Activated naive CD4-positive, alpha-beta T cell treated with anti-CD3 and anti-CD28 coated beads, Interleukin-2, amount 50 U/mL, for 24 hours (primary cell): ENCODE results near the gene SUSD5.

ENCODE experiments used
- H3K27ac Mint-ChIP-seq: one replicate; pipeline ENCODE4 v1.8.0; 2021; ENCODE audit warnings: mild to moderate bottlenecking, mixed read lengths
- H3K27me3 Mint-ChIP-seq: one replicate; pipeline ENCODE4 v1.8.0; 2021; ENCODE audit warnings: mixed read lengths
- H3K36me3 Mint-ChIP-seq: one replicate; pipeline ENCODE4 v1.8.0; 2021; ENCODE audit warnings: mixed read lengths
- H3K4me1 Mint-ChIP-seq: one replicate; pipeline ENCODE4 v1.8.0; 2021; ENCODE audit warnings: mixed read lengths
- H3K4me3 Mint-ChIP-seq: one replicate; pipeline ENCODE4 v1.8.0; 2021; ENCODE audit warnings: mild to moderate bottlenecking, mixed read lengths
- H3K9me3 Mint-ChIP-seq: one replicate; pipeline ENCODE4 v1.8.0; 2021; ENCODE audit warnings: mixed read lengths

Gene SUSD5

DNA sequence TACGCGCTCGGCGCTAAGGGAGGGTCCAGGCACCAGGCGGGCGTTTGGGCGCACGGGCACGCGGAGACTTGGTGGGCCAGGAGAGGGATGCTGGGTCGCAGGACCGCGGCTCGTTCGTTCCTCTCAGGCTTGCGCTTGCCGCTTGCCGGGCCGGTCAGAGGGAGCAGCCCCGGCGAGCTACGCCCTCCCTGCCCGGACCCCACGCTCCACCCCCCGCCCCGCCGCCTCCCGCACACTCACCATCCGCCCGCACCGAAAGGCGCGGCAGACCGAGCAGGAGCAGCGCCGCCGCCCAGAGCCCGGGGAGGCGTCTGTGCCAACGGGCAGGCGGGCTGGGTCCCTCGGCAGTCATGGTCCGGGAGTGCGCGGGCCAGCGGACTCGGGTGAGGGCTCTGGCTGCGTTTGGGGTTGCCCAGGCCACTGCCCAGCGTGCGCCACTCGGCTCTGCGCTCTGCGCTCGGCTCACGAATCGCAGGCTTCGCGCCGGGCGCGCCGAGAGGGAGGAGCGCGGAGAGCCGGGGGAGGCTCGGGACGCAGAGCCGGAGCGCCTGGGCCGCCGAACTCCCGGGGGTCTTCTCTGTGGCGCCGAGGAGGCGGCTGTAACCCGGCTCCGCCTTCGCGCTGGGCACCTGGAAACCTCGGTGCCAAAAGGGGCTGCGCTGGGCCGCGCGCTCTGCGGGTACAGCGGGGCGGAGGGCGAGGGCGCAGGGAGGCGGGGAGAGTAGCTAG lies at the start of gene SUSD5:
Gene SUSD5 (minus strand): TSS at position 365 of the 729 bp plus-strand sequence. CDS start 13 bp downstream, at position 352.
- Mint-ChIP-seq H3K9me3 (no peaks in the 10 kb centered on the region), H3K27me3 (peaks cover 31% of the 10 kb centered on the region), H3K36me3 (no peaks in the 10 kb centered on the region), H3K27ac (no peak within 1 kb of the TSS), H3K4me3 (no peak within 1 kb of the TSS), H3K4me1 (peaks cover 9% of the 10 kb centered on the region)

DNA sequence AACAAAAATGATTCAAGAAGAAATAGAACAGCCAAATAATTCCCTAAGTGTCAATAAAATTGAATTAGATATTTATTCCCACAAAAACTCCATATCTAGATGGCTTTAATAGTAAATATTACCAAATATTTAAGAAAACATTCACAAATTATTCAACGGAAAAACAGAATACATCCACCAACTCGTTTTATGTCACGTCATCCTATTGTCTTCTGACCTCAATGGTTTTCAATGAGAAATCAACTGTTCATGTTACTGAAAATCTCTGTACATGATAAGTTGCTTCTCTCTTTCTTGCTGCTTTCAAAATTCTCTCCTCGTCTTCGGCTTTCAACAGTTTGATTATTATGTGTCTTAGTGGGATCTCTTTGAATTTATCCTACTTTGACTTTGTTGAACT lies 41.5 kb upstream of the SUSD5 start:
- Mint-ChIP-seq H3K9me3 (peaks cover 9% of the 10 kb centered on the region), H3K27ac (no peak overlapping the region)

DNA sequence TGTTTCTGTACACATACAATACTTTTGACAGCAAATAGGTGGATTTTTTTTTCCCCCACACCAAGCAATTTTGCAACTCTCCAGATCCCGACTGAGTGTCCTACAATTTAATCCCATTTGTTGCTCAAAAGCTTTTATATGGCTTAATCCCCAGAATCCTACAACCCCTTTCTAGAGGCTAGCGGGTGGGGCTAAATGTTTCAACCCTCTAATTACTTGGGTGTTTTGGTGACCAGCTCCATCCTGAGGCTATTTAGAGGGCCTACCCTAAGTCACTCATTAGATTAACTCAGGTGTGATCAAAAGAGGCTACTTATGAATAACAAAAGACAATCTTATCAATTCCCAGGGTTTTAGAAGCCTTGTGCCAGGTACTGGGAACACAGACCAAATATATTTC lies 37.6 kb upstream of the SUSD5 start:
- Mint-ChIP-seq H3K27ac (no peak overlapping the region), H3K4me3 (no peak overlapping the region), H3K27me3 (peaks cover 2% of the 10 kb centered on the region), H3K9me3 (no peaks in the 10 kb centered on the region), H3K36me3 (no peaks in the 10 kb centered on the region), H3K4me1 (no peaks in the 10 kb centered on the region)

More for the DNA sequence above, 41.5 kb upstream of the SUSD5 start:
- Mint-ChIP-seq H3K27me3 (peaks cover 3% of the 10 kb centered on the region), H3K4me1 (no peaks in the 10 kb centered on the region), H3K4me3 (no peak overlapping the region), H3K36me3 (no peaks in the 10 kb centered on the region)

DNA sequence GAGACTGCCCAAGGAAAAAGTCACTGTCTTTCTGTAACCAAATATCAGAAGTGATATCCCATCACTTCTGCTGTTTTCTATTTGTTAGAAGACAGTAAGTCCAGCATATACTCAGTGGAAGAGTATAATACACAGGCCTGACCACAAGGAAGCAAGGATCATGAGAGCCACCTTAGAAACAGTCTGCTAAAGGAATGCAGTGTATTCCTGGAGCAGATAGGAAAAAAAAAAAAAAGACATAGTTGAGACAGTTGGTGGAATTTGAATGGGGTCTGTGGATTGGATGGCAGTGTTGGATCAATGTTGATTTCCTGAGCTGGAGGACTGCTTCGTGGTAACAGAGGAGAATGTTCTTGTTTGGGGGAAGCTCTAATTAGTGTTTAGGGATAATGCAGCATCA lies 32.1 kb upstream of the SUSD5 start:
- H3K27ac Mint-ChIP-seq = no peak overlapping the region
- H3K27me3 Mint-ChIP-seq = peaks cover 12% of the 10 kb centered on the region

DNA sequence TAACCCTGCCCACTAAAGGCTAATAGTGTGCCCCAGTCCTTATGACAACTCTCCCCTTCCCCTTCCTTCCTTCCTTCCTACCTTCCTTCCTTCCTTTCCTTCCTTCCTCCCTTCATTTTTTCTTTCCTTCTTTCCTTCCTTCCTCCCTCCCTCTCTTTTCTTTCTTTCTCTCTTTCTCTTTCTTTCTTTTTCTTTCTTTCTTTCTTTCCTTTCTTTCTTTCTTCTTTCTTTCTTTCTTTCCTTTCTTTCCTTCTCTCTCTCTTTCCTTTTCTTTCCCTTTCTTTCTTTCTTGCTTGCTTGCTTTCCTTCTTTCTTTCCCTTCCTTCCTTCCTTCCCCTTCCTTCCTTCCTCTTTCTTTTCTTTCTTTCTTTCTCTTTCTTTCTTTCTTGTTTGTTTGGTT lies 28.2 kb upstream of the SUSD5 start:
- no peak overlapping the region for H3K4me3 Mint-ChIP-seq
- peak overlapping the region; percentile 42 for H3K27ac Mint-ChIP-seq
- no peaks in the 10 kb centered on the region for H3K4me1 Mint-ChIP-seq
- no peaks in the 10 kb centered on the region for H3K9me3 Mint-ChIP-seq
- no peaks in the 10 kb centered on the region for H3K36me3 Mint-ChIP-seq
- H3K27me3 Mint-ChIP-seq = peaks cover 17% of the 10 kb centered on the region

More for the DNA sequence above, 32.1 kb upstream of the SUSD5 start:
- no peaks in the 10 kb centered on the region for H3K36me3 Mint-ChIP-seq
- H3K9me3 Mint-ChIP-seq = no peaks in the 10 kb centered on the region
- H3K4me1 Mint-ChIP-seq = no peaks in the 10 kb centered on the region
- H3K4me3 Mint-ChIP-seq = no peak overlapping the region

DNA sequence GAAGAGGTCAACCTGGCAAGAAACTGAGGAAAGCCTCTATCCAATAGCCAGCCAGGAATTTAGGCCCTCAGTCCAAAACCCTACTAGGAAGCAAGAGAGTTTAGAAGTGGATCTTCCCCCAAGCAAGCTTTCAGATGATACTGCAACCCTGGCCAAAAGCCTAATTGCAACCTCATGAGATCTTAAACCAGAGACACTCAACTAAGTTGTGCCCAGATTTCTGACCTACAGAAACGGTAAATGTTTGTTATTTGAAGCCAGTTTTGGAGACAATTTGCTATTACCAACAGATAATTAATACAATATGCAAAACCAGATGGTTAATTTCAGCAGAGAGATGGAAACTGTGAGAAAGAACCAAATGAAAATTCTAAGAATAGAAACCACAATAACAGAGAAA lies 21.7 kb upstream of the SUSD5 start:
- H3K9me3 Mint-ChIP-seq = peaks cover 17% of the 10 kb centered on the region
- no peaks in the 10 kb centered on the region for H3K4me1 Mint-ChIP-seq
- H3K27ac Mint-ChIP-seq = no peak overlapping the region
- no peaks in the 10 kb centered on the region for H3K36me3 Mint-ChIP-seq
- H3K4me3 Mint-ChIP-seq = no peak overlapping the region
- H3K27me3 Mint-ChIP-seq = peaks cover 21% of the 10 kb centered on the region

DNA sequence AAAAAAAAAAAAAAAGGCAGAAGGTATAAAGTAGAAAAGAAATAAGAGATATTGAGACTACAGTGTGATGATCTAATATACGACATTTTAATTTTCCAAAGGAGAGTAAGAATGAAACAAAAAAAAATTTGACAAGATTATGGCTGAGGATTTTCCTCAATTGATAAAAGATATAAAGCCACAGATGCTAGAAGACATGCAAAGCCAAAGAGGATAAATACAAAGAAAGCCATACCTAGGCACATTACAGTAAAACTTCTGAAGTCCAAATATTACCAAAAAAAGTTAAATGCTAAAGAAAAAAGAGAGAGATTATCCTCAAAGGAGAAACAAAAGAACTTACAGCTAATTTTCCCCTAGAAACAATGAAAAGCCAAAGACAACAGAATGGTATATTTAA lies 20.3 kb upstream of the SUSD5 start:
- no peak overlapping the region for H3K4me3 Mint-ChIP-seq
- H3K27me3 Mint-ChIP-seq = peaks cover 20% of the 10 kb centered on the region
- H3K9me3 Mint-ChIP-seq = peaks cover 17% of the 10 kb centered on the region
- no peak overlapping the region for H3K27ac Mint-ChIP-seq
- no peaks in the 10 kb centered on the region for H3K4me1 Mint-ChIP-seq
- no peaks in the 10 kb centered on the region for H3K36me3 Mint-ChIP-seq

DNA sequence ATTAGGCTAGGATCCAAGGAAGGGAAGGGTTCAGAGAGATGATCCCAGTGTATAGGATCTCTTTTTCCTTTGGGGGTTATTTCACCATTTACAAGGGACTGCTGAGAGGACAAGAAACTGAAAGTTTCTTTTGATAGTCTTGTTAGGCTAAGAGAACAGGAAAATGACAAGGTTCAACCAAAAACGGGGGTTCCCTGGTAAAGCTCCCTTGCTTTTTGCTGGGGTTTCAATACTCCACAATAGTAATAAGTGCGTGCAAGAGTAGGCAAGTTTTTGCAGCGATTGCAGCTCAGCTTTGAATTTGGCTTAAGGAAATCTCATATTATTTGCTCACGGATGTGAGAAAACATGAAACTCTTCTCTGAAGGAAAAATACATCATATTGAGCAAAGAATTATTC lies 18.8 kb upstream of the SUSD5 start:
- no peak overlapping the region for H3K27ac Mint-ChIP-seq
- peaks cover 24% of the 10 kb centered on the region for H3K27me3 Mint-ChIP-seq
- no peak overlapping the region for H3K4me3 Mint-ChIP-seq
- no peaks in the 10 kb centered on the region for H3K36me3 Mint-ChIP-seq
- H3K9me3 Mint-ChIP-seq = peaks cover 17% of the 10 kb centered on the region
- H3K4me1 Mint-ChIP-seq = no peaks in the 10 kb centered on the region

DNA sequence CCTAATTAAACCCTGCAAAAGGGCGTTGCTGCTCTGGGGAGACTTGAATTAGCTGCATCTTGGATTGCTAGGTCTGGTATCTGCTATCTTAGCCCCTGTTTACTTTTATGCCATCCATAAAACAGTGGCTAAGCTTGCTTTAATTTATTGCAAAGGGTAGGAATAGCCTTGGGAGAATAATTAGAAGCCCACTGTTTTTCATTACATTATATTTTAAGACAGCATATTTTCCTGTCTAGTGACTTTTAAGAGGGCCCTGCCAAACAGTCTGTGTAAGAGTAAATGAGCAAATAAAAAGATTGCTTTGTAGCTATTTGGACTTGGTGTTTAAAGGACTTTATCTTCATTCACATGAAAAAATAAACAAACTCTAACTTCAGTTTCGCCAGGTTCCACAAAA lies 17.4 kb upstream of the SUSD5 start:
- no peak overlapping the region for H3K27ac Mint-ChIP-seq
- no peak overlapping the region for H3K4me3 Mint-ChIP-seq
- no peaks in the 10 kb centered on the region for H3K4me1 Mint-ChIP-seq
- H3K9me3 Mint-ChIP-seq = peaks cover 10% of the 10 kb centered on the region
- H3K36me3 Mint-ChIP-seq = no peaks in the 10 kb centered on the region
- H3K27me3 Mint-ChIP-seq = peaks cover 24% of the 10 kb centered on the region

DNA sequence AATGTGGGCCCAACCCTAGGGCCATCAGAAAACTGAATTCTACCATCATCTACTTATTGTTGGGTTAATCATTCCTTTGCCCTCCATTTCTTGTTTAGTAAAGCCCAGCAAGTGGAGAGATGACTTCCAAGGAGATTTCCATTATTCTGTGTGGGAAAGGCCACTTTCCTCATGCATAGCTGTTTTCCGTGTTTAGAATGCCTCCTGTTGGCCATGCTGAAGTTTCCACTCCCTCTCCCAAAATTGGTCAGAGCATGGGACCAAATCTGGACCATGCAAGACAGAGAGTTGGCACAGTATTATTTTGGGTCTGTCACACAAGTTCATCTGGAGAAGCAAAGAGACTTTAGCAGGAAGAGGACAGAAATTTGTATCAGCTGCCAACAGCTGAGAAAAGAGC lies 15.3 kb upstream of the SUSD5 start:
- H3K4me3 Mint-ChIP-seq = no peak overlapping the region
- peaks cover 15% of the 10 kb centered on the region for H3K27me3 Mint-ChIP-seq
- H3K27ac Mint-ChIP-seq = no peak overlapping the region
- H3K9me3 Mint-ChIP-seq = peaks cover under 1% of the 10 kb centered on the region
- H3K4me1 Mint-ChIP-seq = no peaks in the 10 kb centered on the region
- no peaks in the 10 kb centered on the region for H3K36me3 Mint-ChIP-seq

DNA sequence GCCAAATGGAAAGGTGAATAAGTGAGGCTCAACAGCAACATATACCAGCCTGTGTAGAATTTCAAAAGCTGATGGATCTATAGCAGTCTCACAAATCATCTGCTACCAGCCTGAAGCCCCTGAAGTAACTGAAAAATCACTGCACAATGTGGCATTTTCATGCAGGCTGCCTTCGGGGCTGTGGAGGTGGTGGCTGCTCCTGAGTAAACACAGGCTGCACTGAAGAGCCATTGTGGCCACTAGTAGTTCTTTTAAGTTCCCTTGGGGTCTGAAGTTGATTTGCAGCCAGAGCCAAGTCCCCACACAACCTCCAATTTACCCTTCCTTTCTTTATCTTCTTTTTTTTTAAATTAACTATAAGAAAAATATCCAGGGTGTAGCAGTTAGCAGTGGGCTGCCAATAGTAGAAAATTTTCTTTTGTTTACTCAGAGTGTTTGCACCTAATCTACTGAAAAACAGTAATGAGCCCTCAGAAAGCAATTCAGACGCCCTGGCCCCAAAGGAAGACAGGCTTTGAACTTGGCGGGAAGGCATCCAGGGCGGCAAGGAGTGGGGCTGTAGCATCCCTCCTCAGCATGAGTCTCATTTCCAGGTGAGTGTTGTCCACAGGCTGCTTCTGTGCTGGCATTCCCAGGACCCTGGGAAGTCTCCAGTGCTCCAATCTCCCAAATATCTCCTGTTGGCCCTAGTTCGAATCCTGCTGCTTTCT lies 13.3 kb upstream of the SUSD5 start:
- Mint-ChIP-seq H3K4me3 (no peak overlapping the region), H3K27ac (no peak overlapping the region), H3K36me3 (peaks cover 2% of the 10 kb centered on the region), H3K4me1 (no peaks in the 10 kb centered on the region), H3K9me3 (peaks cover 6% of the 10 kb centered on the region), H3K27me3 (peaks cover 20% of the 10 kb centered on the region)

DNA sequence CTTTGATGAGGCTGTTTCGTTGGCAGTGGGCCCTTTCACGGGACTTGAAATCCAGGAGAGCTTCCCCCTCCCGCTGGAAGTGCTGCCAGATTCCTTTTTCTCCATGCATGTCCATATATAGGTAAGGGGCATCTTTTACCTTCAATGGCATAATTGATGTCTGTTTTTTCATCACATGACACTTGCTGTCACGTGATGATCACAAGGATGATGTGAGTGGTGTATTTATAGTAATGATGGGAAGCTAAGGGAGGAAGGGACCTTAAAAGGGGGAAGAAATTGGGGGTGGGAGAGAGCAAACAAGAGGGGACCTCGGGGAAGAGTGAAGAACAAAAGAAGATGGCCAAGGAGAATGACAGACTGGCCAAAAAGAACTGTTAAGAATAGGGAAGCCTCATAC lies 11.3 kb upstream of the SUSD5 start:
- peaks cover 6% of the 10 kb centered on the region for H3K9me3 Mint-ChIP-seq
- H3K27ac Mint-ChIP-seq = no peak overlapping the region
- H3K27me3 Mint-ChIP-seq = peaks cover 14% of the 10 kb centered on the region
- no peaks in the 10 kb centered on the region for H3K4me1 Mint-ChIP-seq
- peaks cover 2% of the 10 kb centered on the region for H3K36me3 Mint-ChIP-seq
- H3K4me3 Mint-ChIP-seq = no peak overlapping the region

DNA sequence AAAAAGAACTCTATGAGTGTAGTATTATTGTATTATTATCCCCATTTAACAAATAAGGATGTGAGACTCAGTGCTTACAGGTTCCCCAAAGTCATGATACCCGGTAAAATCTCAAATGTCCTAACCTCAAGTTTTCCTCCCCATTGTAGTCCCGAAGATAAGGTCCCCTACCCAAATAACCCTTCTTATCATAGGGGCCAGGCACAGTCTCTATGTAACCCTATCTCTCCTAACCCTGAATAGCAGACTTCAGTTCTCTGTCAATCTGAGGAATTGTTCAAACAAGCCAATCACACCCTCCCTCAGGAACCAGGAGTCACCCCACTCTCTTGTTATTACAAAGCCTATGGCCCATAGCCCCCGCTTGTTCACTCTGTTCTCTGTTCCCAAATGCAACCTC lies 10.5 kb upstream of the SUSD5 start:
- H3K4me1 Mint-ChIP-seq = no peaks in the 10 kb centered on the region
- peaks cover 2% of the 10 kb centered on the region for H3K36me3 Mint-ChIP-seq
- no peak overlapping the region for H3K4me3 Mint-ChIP-seq
- peaks cover 6% of the 10 kb centered on the region for H3K9me3 Mint-ChIP-seq
- H3K27ac Mint-ChIP-seq = no peak overlapping the region
- peaks cover 13% of the 10 kb centered on the region for H3K27me3 Mint-ChIP-seq

DNA sequence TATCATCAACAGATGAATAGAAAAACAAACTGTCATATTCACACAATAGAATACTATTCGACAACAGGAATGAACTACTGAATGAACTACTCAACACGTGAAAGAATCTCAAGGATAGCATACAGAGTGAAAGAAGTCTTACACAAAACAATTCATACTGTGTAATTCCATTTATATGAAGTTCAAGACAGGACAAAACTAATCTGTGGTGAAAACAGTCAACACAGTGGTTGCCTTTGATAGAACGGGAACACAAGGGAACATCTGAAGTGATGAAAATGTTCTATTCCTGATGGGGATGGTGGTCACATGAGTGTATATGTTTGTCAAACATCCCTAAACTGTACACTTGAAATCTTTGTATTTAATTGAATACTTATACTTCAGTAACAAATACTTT lies 2.6 kb upstream of the SUSD5 start:
- Mint-ChIP-seq H3K36me3 (no peaks in the 10 kb centered on the region), H3K9me3 (no peaks in the 10 kb centered on the region), H3K27ac (no peak overlapping the region), H3K4me3 (no peak overlapping the region), H3K27me3 (peaks cover 19% of the 10 kb centered on the region), H3K4me1 (peaks cover 9% of the 10 kb centered on the region)

DNA sequence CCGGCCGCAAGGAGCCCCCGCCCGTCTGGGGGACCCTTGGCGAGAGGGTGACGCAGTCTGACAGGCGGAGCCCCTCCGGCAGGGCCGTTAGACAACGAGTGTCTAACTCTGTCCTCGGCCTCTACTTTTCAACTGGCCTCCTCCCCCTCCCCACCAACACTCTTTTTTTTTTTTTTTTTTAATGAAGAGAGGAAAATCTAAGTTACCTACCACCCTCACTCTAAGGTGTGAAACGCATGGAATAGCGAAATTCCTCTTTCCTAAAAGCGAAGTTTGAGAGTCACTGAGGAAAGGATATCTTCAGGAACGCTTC lies 521 bp upstream of the SUSD5 start:
- Mint-ChIP-seq H3K27ac (no peak overlapping the region), H3K27me3 (peaks cover 31% of the 10 kb centered on the region), H3K36me3 (no peaks in the 10 kb centered on the region), H3K4me3 (no peak overlapping the region), H3K9me3 (no peaks in the 10 kb centered on the region), H3K4me1 (peaks cover 9% of the 10 kb centered on the region)

DNA sequence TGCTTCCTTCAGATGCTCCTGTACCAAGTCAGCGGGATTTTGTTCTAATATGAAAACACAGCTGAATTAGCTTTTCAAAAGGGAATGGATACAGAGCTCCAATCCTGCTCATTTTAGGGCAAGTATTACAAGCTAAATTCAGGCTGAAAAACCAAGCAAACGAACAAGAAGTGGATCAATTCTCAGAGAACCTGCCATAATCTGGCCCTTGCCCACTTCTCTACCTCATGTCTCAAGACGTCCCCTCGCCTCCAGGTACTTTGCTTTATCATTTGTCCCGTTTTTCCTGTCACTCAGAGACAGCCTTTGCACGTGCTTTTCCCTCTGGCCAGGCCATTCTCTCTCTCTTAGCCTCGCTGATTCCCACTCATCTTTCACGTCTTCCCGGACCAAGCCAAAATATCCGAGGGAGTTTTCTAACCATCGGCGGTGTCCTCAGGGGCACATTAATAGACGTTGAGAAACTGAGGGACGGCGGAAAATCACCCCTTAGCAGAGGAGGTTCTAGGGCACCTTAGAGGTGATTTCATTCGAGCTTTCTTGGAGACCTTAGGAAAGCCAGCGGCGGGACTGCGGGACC lies 654 bp downstream of the SUSD5 start:
- peaks cover 9% of the 10 kb centered on the region for H3K4me1 Mint-ChIP-seq
- H3K27me3 Mint-ChIP-seq = peaks cover 31% of the 10 kb centered on the region
- H3K36me3 Mint-ChIP-seq = no peaks in the 10 kb centered on the region
- no peak overlapping the region for H3K4me3 Mint-ChIP-seq
- H3K9me3 Mint-ChIP-seq = no peaks in the 10 kb centered on the region
- no peak overlapping the region for H3K27ac Mint-ChIP-seq
